HCT116 (cell line): Measurements from ENCODE around the gene HDHD3. TPM values are rescaled to one million over a fixed set of nuclear protein-coding genes. Genes with fewer than 3 reads are reported as not detected.

Source experiments
- ATAC-seq: fragments of 200-7000 bp; cut with Tn5 transposase; 2 replicates; pipeline ENCODE4 v1.9.1; 2020; ENCODE audit warnings: mild to moderate bottlenecking, moderate library complexity
- BruUV-seq: library from RNA; stranded (reverse); fragments of 400-500 nt; replicated peaks from 2 replicates; lab custom pipeline; 2021; lab: Mats Ljungman, UMichigan
- CTCF ChIA-PET: fragments of 300-600 bp; sonication (Branson Sonifier 250); formaldehyde crosslinking; loops from one replicate; lab custom pipeline; 2021; ENCODE audit warnings: antibody characterized with exemption; lab: Charles Lee
- POLR2A ChIA-PET: fragments of 300-600, 350-600 bp; sonication (Branson Sonifier 250); formaldehyde crosslinking; loops from one replicate; lab custom pipeline; 2021; ENCODE audit warnings: antibody characterized with exemption; lab: Charles Lee
- RAD21 ChIA-PET, 2 experiments: fragments of 300-600 bp; sonication (Branson Sonifier 250); formaldehyde crosslinking; loops; one replicate each; lab custom pipeline; 2023; ENCODE audit warnings: low total read pairs in 2 of 2; ENCODE audit not compliant: uncharacterized antibody in 2 of 2, unreplicated experiment in 2 of 2, low non-redundant PET in 1 of 2; lab: Charles Lee
- DNase-seq: peaks from one replicate; pipeline ENCODE4 v3.0.0-alpha.2; 2010; ENCODE audit warnings: low read depth, low spot score
- H2AFZ ChIP-seq: fragments of 200-600 bp; shearing (Covaris generic), sonication (generic); 2 replicates; pipeline ENCODE4 v1.6.1; 2017; ENCODE audit warnings: low read depth, mixed run types, mixed read lengths, antibody characterized with exemption, low read length; ENCODE audit not compliant: poor library complexity, severe bottlenecking
- H3K27ac ChIP-seq: 2 replicates; pipeline ENCODE4 v1.5.1; 2012; ENCODE audit warnings: low read depth, low read length
- H3K27me3 ChIP-seq: fragments of 200-600 bp; sonication (generic); 2 replicates; pipeline ENCODE4 v1.6.1; 2016; ENCODE audit warnings: mixed run types, low read length, mixed read lengths; ENCODE audit not compliant: insufficient read depth
- H3K36me3 ChIP-seq, 2 experiments: fragments of 200-500 bp in 1 of 2; fragments of 200-600 bp in 1 of 2; sonication (Bioruptor generic) in 1 of 2; sonication (generic) in 1 of 2; 2 replicates each; pipeline versions ENCODE4 v1.5.1 to v1.6.1; 2014 to 2016; ENCODE audit warnings: low read length in 2 of 2, inconsistent platforms in 1 of 2, mixed read lengths in 1 of 2, mixed run types in 1 of 2; ENCODE audit not compliant: insufficient read depth in 2 of 2, control insufficient read depth in 1 of 2
- H3K4me1 ChIP-seq, 2 experiments: fragments of 200-600 bp in 1 of 2; sonication (generic) in 1 of 2; 2 replicates each; pipeline versions ENCODE4 v1.5.1 to v1.6.1; 2012 to 2017; ENCODE audit warnings: low read length in 2 of 2, inconsistent platforms in 1 of 2, mild to moderate bottlenecking in 1 of 2, mixed read lengths in 1 of 2, mixed run types in 1 of 2, moderate library complexity in 1 of 2; ENCODE audit not compliant: insufficient read depth in 2 of 2, control insufficient read depth in 1 of 2
- H3K4me2 ChIP-seq: fragments of 200-600 bp; sonication (generic); 2 replicates; pipeline ENCODE4 v1.6.1; 2017; ENCODE audit warnings: mixed run types, low read length, mixed read lengths
- H3K4me3 ChIP-seq, 2 experiments: fragments of 200-600 bp in 1 of 2; sonication (generic) in 1 of 2; replicated peaks in 1 of 2; 2 replicates each; pipeline ENCODE4 v1.5.1; 2011 to 2016; ENCODE audit warnings: low read length in 2 of 2, control low read depth in 1 of 2, low read depth in 1 of 2, mild to moderate bottlenecking in 1 of 2, mixed read lengths in 1 of 2, mixed run types in 1 of 2
- H3K79me2 ChIP-seq: fragments of 200-600 bp; sonication (generic); 2 replicates; pipeline ENCODE4 v1.6.1; 2017; ENCODE audit warnings: mild to moderate bottlenecking, mixed run types, low read length, moderate library complexity, mixed read lengths; ENCODE audit not compliant: insufficient read depth
- H3K9ac ChIP-seq: fragments of 200-600 bp; sonication (generic); 2 replicates; pipeline ENCODE4 v1.6.1; 2016; ENCODE audit warnings: low read length, mixed read lengths
- H3K9me2 ChIP-seq: fragments of 200-600 bp; sonication (generic), shearing (Covaris generic); 2 replicates; pipeline ENCODE4 v1.6.1; 2017; ENCODE audit warnings: mixed run types, mild to moderate bottlenecking, moderate library complexity; ENCODE audit not compliant: insufficient read depth
- H3K9me3 ChIP-seq, 2 experiments: fragments of 200-500 bp in 1 of 2; fragments of 200-600 bp in 1 of 2; sonication (Bioruptor generic) in 1 of 2; sonication (generic) in 1 of 2; 2 replicates each; pipeline ENCODE4 v1.6.1; 2014 to 2017; ENCODE audit warnings: low read length in 2 of 2, mixed read lengths in 2 of 2, inconsistent platforms in 1 of 2, low read depth in 1 of 2, mild to moderate bottlenecking in 1 of 2, mixed run types in 1 of 2, moderate library complexity in 1 of 2; ENCODE audit not compliant: control insufficient read depth in 1 of 2, insufficient read depth in 1 of 2
- H4K20me1 ChIP-seq: fragments of 200-600 bp; sonication (generic), shearing (Covaris generic); 2 replicates; pipeline ENCODE4 v1.6.1; 2017; ENCODE audit warnings: mixed run types, mild to moderate bottlenecking, moderate library complexity; ENCODE audit not compliant: insufficient read depth
- CBX3 ChIP-seq: IDR thresholded peaks from 2 replicates; pipeline ENCODE4 v1.6.1; 2012; ENCODE audit warnings: low read depth
- ELF1 ChIP-seq: IDR thresholded peaks from 2 replicates; pipeline ENCODE4 v1.6.1; 2012; ENCODE audit warnings: low read depth, borderline replicate concordance
- EZH2 ChIP-seq: fragments of 200-600 bp; sonication (generic); IDR thresholded peaks from 2 replicates; pipeline ENCODE4 v1.6.1; 2017; ENCODE audit warnings: antibody characterized with exemption, mixed run types
- FOSL1 ChIP-seq: IDR thresholded peaks from 2 replicates; pipeline ENCODE4 v1.6.1; 2012; ENCODE audit warnings: low read depth
- JUND ChIP-seq: IDR thresholded peaks from 2 replicates; pipeline ENCODE4 v1.6.1; 2012
- POLR2A ChIP-seq: IDR thresholded peaks from 2 replicates; pipeline ENCODE4 v1.7.0; 2011; ENCODE audit warnings: borderline replicate concordance; ENCODE audit not compliant: insufficient read depth, insufficient read length; ENCODE audit errors: extremely low read depth
- POLR2AphosphoS5 ChIP-seq: IDR thresholded peaks from 2 replicates; pipeline ENCODE4 v1.6.1; 2011; ENCODE audit warnings: mild to moderate bottlenecking, low read depth, low read length, moderate library complexity
- RAD21 ChIP-seq: IDR thresholded peaks from 2 replicates; pipeline ENCODE4 v1.6.1; 2012; ENCODE audit warnings: low read depth, mild to moderate bottlenecking
- SIN3A ChIP-seq: IDR thresholded peaks from 2 replicates; pipeline ENCODE4 v1.6.1; 2012; ENCODE audit warnings: low read depth
- SRF ChIP-seq: IDR thresholded peaks from 2 replicates; pipeline ENCODE4 v1.6.1; 2012; ENCODE audit warnings: low read depth
- YY1 ChIP-seq: IDR thresholded peaks from 2 replicates; pipeline ENCODE4 v1.6.1; 2011; ENCODE audit warnings: low read length, low read depth, moderate library complexity, mild to moderate bottlenecking; ENCODE audit not compliant: insufficient replicate concordance; ENCODE audit errors: extremely low read depth
- ZFX ChIP-seq: fragments of 450-650 bp; IDR thresholded peaks from 2 replicates; pipeline ENCODE4 v1.6.1; 2017
- ZNF274 ChIP-seq: fragments of 200-500 bp; sonication (Bioruptor generic); IDR thresholded peaks from 2 replicates; pipeline ENCODE4 v1.6.1; 2014; ENCODE audit warnings: mild to moderate bottlenecking, low read depth, low read length, inconsistent platforms
- intact Hi-C: fragments of 100-400 bp; cut with micrococcal nuclease; formaldehyde crosslinking; loops from 2 replicates; pipeline ENCODE4 v1.10.0; 2022
- total RNA-seq: library from RNA; stranded (reverse); gene quantifications from one replicate; pipeline ENCODE4 v1.2.1, GENCODE V29; 2021; ENCODE audit not compliant: unreplicated experiment
- TF ChIP-seq, protein P1 (sequence below): IDR thresholded peaks from 2 replicates; pipeline ENCODE4 v1.6.1; 2012
- TF ChIP-seq, protein P2 (sequence below): IDR thresholded peaks from 2 replicates; pipeline ENCODE4 v1.6.1; 2011; ENCODE audit warnings: mild to moderate bottlenecking, low read length, moderate library complexity; ENCODE audit not compliant: insufficient replicate concordance; ENCODE audit errors: extremely low read depth

HDHD3 gene
- total RNA-seq, 1 experiment from 2014 or later = 21.8 TPM

DNA sequence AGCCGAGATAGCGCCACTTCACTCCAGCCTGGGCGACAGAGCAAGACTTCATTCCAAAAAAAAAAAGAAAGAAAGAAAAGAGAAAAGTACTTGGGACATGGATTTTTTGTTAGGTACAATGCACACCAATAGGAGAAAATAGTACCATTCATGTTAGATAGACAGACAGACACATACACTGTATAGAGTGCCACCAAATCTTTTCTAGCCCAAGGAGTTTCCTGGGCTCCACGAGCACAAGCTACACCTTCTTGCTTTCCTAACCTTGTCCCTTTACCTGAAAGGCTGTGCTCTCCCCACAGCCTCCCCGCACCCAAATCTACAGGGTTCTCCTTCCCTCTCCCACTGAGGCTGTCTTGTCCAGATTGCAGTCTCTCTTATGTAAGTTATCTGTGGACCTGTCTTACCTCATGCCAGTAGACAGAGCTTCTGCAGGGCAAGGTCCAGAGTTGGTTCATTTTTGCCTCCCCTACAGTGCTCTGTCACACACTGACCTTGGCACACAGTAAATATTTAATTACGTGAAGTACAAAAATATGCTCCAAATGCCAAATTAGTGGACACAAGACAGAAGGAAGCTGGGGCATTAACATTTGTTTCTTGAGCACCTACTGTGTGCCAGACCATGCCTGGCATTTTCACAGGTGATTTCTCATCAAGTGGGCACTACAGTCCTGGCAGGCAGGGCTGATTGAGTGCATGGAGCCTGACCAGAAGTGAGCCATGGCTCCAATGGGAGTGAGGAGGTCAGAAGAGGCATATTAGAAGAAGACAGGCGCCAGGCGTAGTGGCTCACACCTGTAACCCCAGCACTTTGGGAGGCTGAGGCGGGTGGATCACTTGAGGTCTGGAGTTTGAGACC is 18.4 kb upstream of the HDHD3 start:
- no peak overlapping the region for H3K9ac ChIP-seq
- POLR2A ChIA-PET = no interaction called here

DNA sequence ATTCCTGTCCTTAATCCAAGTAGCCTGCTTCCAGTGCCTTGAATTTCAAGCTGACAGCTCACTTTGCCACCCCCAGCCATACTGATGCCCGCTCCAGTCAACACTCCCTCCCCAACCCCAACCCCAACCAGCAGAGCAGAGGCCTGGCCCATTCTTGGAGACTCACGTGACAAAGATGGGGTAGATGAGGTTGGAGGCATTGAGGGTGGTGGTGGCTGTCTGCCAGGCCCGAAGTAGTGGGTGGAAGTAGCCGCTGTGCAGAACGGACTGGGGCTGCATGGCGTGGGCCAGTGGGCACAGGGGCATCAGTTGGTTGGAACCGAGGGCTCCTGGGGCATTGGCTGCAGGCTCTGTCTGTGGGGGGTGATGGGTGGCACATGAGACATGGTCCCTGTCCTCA is 16.5 kb upstream of the HDHD3 start:
- Histone ChIP-seq H3K4me2 (no peak overlapping the region), H4K20me1 (no peaks in the 10 kb centered on the region), H2AFZ (no peak overlapping the region), H3K36me3 (no peaks in the 10 kb centered on the region; a peak in 1 of 4 replicates), H3K9me2 (no peaks in the 10 kb centered on the region), H3K9ac (no peak overlapping the region), H3K27me3 (no peaks in the 10 kb centered on the region), H3K4me3 (no peak overlapping the region), H3K4me1 (no peaks in the 10 kb centered on the region), H3K79me2 (no peaks in the 10 kb centered on the region), H3K27ac (no peak overlapping the region), H3K9me3 (no peaks in the 10 kb centered on the region)
- intact Hi-C loops = no loop called here
- TF ChIP-seq POLR2A = no peak
- TF ChIP-seq SIN3A = no peak
- no peak for TF ChIP-seq ELF1
- no peak for TF ChIP-seq ZNF274
- TF ChIP-seq, protein P1, sequence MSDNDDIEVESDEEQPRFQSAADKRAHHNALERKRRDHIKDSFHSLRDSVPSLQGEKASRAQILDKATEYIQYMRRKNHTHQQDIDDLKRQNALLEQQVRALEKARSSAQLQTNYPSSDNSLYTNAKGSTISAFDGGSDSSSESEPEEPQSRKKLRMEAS = no peak
- TF ChIP-seq EZH2 = no peak
- TF ChIP-seq JUND = no peak
- no peak for TF ChIP-seq RAD21
- TF ChIP-seq CBX3 = no peak
- TF ChIP-seq, protein P2, sequence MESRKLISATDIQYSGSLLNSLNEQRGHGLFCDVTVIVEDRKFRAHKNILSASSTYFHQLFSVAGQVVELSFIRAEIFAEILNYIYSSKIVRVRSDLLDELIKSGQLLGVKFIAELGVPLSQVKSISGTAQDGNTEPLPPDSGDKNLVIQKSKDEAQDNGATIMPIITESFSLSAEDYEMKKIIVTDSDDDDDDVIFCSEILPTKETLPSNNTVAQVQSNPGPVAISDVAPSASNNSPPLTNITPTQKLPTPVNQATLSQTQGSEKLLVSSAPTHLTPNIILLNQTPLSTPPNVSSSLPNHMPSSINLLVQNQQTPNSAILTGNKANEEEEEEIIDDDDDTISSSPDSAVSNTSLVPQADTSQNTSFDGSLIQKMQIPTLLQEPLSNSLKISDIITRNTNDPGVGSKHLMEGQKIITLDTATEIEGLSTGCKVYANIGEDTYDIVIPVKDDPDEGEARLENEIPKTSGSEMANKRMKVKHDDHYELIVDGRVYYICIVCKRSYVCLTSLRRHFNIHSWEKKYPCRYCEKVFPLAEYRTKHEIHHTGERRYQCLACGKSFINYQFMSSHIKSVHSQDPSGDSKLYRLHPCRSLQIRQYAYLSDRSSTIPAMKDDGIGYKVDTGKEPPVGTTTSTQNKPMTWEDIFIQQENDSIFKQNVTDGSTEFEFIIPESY = no peak
- no peak for TF ChIP-seq YY1
- TF ChIP-seq ZFX = no peak
- TF ChIP-seq SRF = no peak
- TF ChIP-seq POLR2AphosphoS5 = no peak
- no peak for TF ChIP-seq FOSL1
- ChIA-PET RAD21 (no interaction called here), POLR2A (no interaction called here), CTCF (no interaction called here)
- BruUV-seq = no TSS peak
- ATAC-seq (no peak), DNase-seq (no peak)

More for the DNA sequence above, 18.4 kb upstream of the HDHD3 start:
- H3K27me3 ChIP-seq = no peaks in the 10 kb centered on the region
- TF ChIP-seq ZNF274 = no peak
- DNase-seq (no peak), ATAC-seq (no peak)
- H3K27ac ChIP-seq = no peak overlapping the region
- peaks cover 2 to 4% of the 10 kb centered on the region in 2 experiments; a peak in 2 of 4 replicates for H3K4me1 ChIP-seq
- H3K4me3 ChIP-seq = no peak overlapping the region
- H2AFZ ChIP-seq = no peak overlapping the region
- no peaks in the 10 kb centered on the region for H4K20me1 ChIP-seq
- no peaks in the 10 kb centered on the region for H3K9me3 ChIP-seq
- H3K79me2 ChIP-seq = no peaks in the 10 kb centered on the region
- ChIA-PET RAD21 (no interaction called here), CTCF (no interaction called here)
- no peaks in the 10 kb centered on the region for H3K9me2 ChIP-seq
- no TSS peak for BruUV-seq
- intact Hi-C loops = no loop called here
- H3K36me3 ChIP-seq = no peaks in the 10 kb centered on the region; a peak in 1 of 4 replicates
- H3K4me2 ChIP-seq = no peak overlapping the region
